KMS-11 (cell line): Measurements from ENCODE around the gene ADH1C.

ENCODE experiments used
- H2AFZ ChIP-seq: fragments of 200-600 bp; sonication (generic); 2 replicates; pipeline ENCODE4 v1.6.1; 2016; ENCODE audit warnings: antibody characterized with exemption, mixed run types, low read depth
- H3K27ac ChIP-seq: fragments of 200-600 bp; sonication (generic); 2 replicates; pipeline ENCODE4 v1.6.1; 2016; ENCODE audit warnings: mild to moderate bottlenecking, mixed run types
- H3K27me3 ChIP-seq: fragments of 200-600 bp; sonication (generic); 2 replicates; pipeline ENCODE4 v1.6.1; 2017; ENCODE audit warnings: mild to moderate bottlenecking, low read depth, mixed run types, moderate library complexity; ENCODE audit not compliant: insufficient read depth
- H3K36me3 ChIP-seq: fragments of 200-600 bp; sonication (generic); 2 replicates; pipeline ENCODE4 v1.6.1; 2017; ENCODE audit warnings: mild to moderate bottlenecking, mixed run types; ENCODE audit not compliant: insufficient read depth
- H3K4me1 ChIP-seq: fragments of 200-600 bp; sonication (generic); 2 replicates; pipeline ENCODE4 v1.6.1; 2016; ENCODE audit warnings: mild to moderate bottlenecking, low read depth, mixed run types; ENCODE audit not compliant: poor library complexity, severe bottlenecking
- H3K4me2 ChIP-seq: fragments of 200-600 bp; sonication (generic); 2 replicates; pipeline ENCODE4 v1.7.0; 2016; ENCODE audit warnings: mild to moderate bottlenecking, mixed run types
- H3K4me3 ChIP-seq: fragments of 200-600 bp; sonication (generic); IDR thresholded peaks from 2 replicates; pipeline ENCODE4 v1.6.1; 2017; ENCODE audit warnings: low read depth, low read length, mixed read lengths; ENCODE audit not compliant: insufficient read depth
- H3K79me2 ChIP-seq: fragments of 200-600 bp; sonication (generic); 2 replicates; pipeline ENCODE4 v1.6.1; 2016; ENCODE audit warnings: low read depth, mixed run types; ENCODE audit not compliant: insufficient read depth
- H3K9ac ChIP-seq: fragments of 200-600 bp; sonication (generic); 2 replicates; pipeline ENCODE4 v1.6.1; 2016; ENCODE audit warnings: mild to moderate bottlenecking, mixed run types
- H4K20me1 ChIP-seq: fragments of 200-600 bp; sonication (generic); 2 replicates; pipeline ENCODE4 v1.6.1; 2016; ENCODE audit warnings: mild to moderate bottlenecking, mixed run types; ENCODE audit not compliant: insufficient read depth
- CTCF ChIP-seq: fragments of 200-600 bp; sonication (generic); conservative IDR thresholded peaks from 2 replicates; pipeline ENCODE4 v1.6.1; 2017; ENCODE audit warnings: low read depth, mild to moderate bottlenecking, antibody characterized with exemption, low read length, moderate library complexity, mixed read lengths

The ADH1C gene

DNA sequence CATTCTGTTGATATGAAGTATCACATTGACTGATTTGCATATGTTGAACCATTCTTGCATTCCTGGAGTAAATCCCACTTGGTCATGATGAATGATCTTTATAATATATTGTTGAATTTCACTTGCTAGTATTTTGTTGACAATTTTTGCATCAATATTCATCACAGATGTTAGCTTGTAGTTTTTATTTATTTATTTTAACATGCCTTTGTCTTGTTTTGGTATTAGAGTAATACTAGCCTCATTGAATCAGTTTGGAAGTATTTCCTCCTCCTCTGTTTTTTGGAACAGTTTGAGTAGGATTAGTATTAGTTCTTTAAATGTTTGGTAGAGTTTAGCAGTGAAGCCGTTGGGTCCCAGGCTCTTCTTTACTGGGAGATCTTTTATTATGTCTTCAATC is 13.9 kb upstream of the ADH1C start:
- no peak for TF ChIP-seq CTCF
- Histone ChIP-seq H3K79me2 (no peaks in the 10 kb centered on the region), H4K20me1 (no peaks in the 10 kb centered on the region), H3K9ac (no peak overlapping the region), H3K4me3 (no peak overlapping the region), H3K27ac (no peak overlapping the region), H3K36me3 (no peaks in the 10 kb centered on the region), H3K4me1 (no peaks in the 10 kb centered on the region), H2AFZ (no peak overlapping the region), H3K27me3 (no peaks in the 10 kb centered on the region), H3K4me2 (no peak overlapping the region)

- H4K20me1 ChIP-seq, result no peaks in the 10 kb centered on the region
- TF ChIP-seq CTCF, result no peak
- no peak overlapping the region for H2AFZ ChIP-seq
- H3K9ac ChIP-seq, result no peak overlapping the region
- H3K4me1 ChIP-seq, result no peaks in the 10 kb centered on the region
- no peak overlapping the region for H3K27ac ChIP-seq
- no peaks in the 10 kb centered on the region for H3K36me3 ChIP-seq
- no peak overlapping the region for H3K4me2 ChIP-seq
- no peaks in the 10 kb centered on the region for H3K27me3 ChIP-seq
- H3K4me3 ChIP-seq, result no peak overlapping the region
- no peaks in the 10 kb centered on the region for H3K79me2 ChIP-seq
These were observed 10.2 kb upstream of the ADH1C start for GRCh38 chr4:99362768-99363167.

- Histone ChIP-seq H4K20me1 (no peaks in the 10 kb centered on the region), H3K4me3 (no peak overlapping the region), H3K9ac (no peak overlapping the region), H3K4me2 (no peak overlapping the region), H3K36me3 (no peaks in the 10 kb centered on the region), H3K27me3 (no peaks in the 10 kb centered on the region), H3K79me2 (no peaks in the 10 kb centered on the region), H3K4me1 (no peaks in the 10 kb centered on the region), H3K27ac (no peak overlapping the region), H2AFZ (no peak overlapping the region)
- TF ChIP-seq CTCF, result no peak
These were observed 9.3 kb upstream of the ADH1C start for GRCh38 chr4:99361899-99362275.

- no peak for TF ChIP-seq CTCF
- H2AFZ ChIP-seq, result no peak overlapping the region
- H3K9ac ChIP-seq, result no peak overlapping the region
- no peaks in the 10 kb centered on the region for H3K36me3 ChIP-seq
- no peak overlapping the region for H3K27ac ChIP-seq
- no peaks in the 10 kb centered on the region for H3K79me2 ChIP-seq
- H3K4me3 ChIP-seq, result no peak overlapping the region
- no peaks in the 10 kb centered on the region for H4K20me1 ChIP-seq
- H3K27me3 ChIP-seq, result no peaks in the 10 kb centered on the region
- no peak overlapping the region for H3K4me2 ChIP-seq
- H3K4me1 ChIP-seq, result no peaks in the 10 kb centered on the region
These were observed 8.8 kb upstream of the ADH1C start for GRCh38 chr4:99361268-99361898.
